ENCODE results near the gene VIT.

- TF ChIP-seq CTCF (conservative IDR thresholded peaks at IDR 0.05 in 1 of 2, IDR thresholded peaks at IDR 0.05 in 1 of 2; ENCODE audit: extremely low read depth in 1 of 2, insufficient read depth in 1 of 2, low read depth in 1 of 2, low read length in 2 of 2): no peak
- TF ChIP-seq EZH2 (IDR thresholded peaks at IDR 0.05; ENCODE audit: borderline replicate concordance, low read length): no peak
Observed at GRCh38 chr2:36777272-36777671, 80.8 kb downstream of the VIT start.
